GM19463 (cell line): ENCODE measurements around the gene HNRNPUL1.

Experiments used
- ATAC-seq: cut with Tn5 transposase; IDR thresholded peaks from one replicate; pipeline ENCODE4 v1.9.1; 2021; ENCODE audit warnings: mild to moderate bottlenecking, moderate library complexity; ENCODE audit not compliant: unreplicated experiment

The HNRNPUL1 gene

GRCh38 chr19:41307090-41307875 is 43.1 kb downstream of the HNRNPUL1 start:
- no peak for ATAC-seq

- ATAC-seq: no peak
Observed at GRCh38 chr19:41307954-41308449, 43.8 kb downstream of the HNRNPUL1 start.

- ATAC-seq: no peak
Observed at GRCh38 chr19:41308450-41309179, 44.4 kb downstream of the HNRNPUL1 start.

- no peak for ATAC-seq
Observed at GRCh38 chr19:41309180-41310032, 45.2 kb downstream of the HNRNPUL1 start.

- ATAC-seq: peak; percentile 53
Observed at GRCh38 chr19:41310033-41310831, 46.1 kb downstream of the HNRNPUL1 start, which contains the start of gene CCDC97. CCDC97 (plus strand) TSS chr19:41310172; CDS start chr19:41310311, 139 bp downstream.

GRCh38 chr19:41311072-41311471 is 46.9 kb downstream of the HNRNPUL1 start:
- ATAC-seq: no peak

- no peak for ATAC-seq
Observed at GRCh38 chr19:41311613-41312012, 47.4 kb downstream of the HNRNPUL1 start.

GRCh38 chr19:41316306-41316920 is 52.2 kb downstream of the HNRNPUL1 start:
- ATAC-seq: no peak

- ATAC-seq: no peak
Observed at GRCh38 chr19:41318696-41319499, 54.7 kb downstream of the HNRNPUL1 start.

- no peak for ATAC-seq
Observed at GRCh38 chr19:41319500-41320184, 55.5 kb downstream of the HNRNPUL1 start.

GRCh38 chr19:41320185-41320518 is 56.0 kb downstream of the HNRNPUL1 start:
- ATAC-seq: no peak

- no peak for ATAC-seq
Observed at GRCh38 chr19:41320568-41320967, 56.4 kb downstream of the HNRNPUL1 start.

- ATAC-seq: no peak
Observed at GRCh38 chr19:41321204-41321599, 57.0 kb downstream of the HNRNPUL1 start.

- ATAC-seq: no peak
Observed at GRCh38 chr19:41321600-41322270, 57.6 kb downstream of the HNRNPUL1 start.

- ATAC-seq: no peak
Observed at GRCh38 chr19:41322451-41322850, 58.3 kb downstream of the HNRNPUL1 start.

- ATAC-seq: no peak
Observed at GRCh38 chr19:41323023-41323422, 58.9 kb downstream of the HNRNPUL1 start.

GRCh38 chr19:41323430-41324125 is 59.4 kb downstream of the HNRNPUL1 start:
- ATAC-seq: no peak
